NCI-H1436 (cell line): ENCODE results near the gene ABCF2.

ENCODE experiments used
- DNase-seq: peaks from one replicate; lab custom pipeline; 2025; lab: John Stamatoyannopoulos, UW

ABCF2 gene

DNA sequence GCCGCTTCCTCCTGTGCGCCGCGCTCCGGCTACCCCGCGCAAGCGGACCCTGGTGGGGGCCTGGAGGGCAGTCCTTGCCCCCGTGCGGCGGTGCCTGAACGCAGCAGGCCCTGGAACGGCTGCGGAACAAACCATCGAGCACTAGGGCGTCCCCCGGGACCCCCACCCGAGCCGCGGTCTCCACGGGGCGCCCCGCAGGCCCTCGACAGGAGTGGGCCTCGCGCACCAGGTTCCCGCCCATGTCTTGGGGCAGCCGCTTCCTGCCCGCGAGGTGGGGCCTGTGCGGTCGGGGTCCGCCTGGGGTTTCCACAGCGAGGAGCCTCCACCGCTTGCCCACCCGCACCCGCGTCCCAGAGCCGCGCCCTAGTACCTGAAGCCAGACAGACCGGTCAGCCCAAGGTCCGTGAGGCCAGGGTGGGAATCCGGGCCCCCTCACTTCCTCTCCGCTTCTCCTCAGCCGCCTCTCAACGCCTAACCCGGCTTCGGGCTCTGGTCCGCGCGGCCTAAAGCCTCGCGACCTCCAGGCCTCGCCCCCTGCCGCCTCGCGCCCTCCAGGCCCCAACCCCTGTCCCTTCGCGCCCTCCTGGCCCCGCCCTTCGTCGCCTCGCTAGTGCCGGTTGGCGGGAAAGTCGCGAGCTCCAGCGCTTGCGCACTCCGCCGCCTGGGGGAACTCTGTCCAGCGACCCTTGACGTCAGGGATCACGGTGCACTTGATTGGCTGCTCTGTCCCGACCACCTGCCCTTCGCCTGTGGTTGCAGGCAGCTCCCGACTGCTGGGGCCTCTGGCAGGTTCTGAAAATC is 52.6 kb downstream of the ABCF2 start:
- no peak for DNase-seq

DNA sequence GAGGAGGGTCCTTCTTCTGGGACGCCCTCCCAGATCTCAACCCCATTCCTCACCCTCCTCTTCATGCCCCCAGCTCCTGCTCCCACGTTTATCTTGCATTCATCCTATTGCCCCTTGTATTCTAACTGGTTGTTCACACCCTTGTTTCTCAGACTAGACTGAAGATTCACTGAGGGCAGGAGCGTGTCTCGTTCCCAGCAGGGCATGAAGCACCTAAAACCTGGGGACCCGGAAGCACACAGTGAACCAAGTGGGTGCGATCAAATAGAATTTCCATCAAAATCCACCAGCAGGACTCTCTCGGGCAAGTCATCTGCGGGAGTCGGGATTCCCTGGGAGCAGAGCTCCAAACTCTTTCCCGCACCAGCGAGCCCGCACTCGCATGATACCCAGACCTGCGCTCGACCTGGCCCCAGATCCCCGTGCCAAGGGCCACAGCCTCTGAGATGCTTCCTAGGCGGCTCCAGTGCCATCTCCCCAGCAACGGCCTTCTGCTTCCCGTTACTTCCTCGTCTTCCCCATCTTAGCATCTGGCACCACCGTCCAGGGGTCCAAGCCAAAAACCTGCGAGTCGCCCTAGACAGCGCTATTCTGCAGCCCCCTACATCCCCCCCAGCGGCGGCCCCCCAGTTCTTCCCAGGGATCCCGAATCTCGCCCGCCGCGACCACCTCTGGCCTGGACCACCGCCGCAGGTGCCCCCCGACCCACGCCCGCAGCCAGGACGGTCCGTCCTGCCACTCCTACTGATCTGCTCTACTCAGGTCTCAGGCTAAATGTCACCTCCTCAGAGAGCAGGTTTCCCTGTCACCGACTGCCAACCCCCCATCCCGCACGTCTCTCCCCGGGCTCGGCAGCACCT is 53.4 kb downstream of the ABCF2 start:
- no peak for DNase-seq

DNA sequence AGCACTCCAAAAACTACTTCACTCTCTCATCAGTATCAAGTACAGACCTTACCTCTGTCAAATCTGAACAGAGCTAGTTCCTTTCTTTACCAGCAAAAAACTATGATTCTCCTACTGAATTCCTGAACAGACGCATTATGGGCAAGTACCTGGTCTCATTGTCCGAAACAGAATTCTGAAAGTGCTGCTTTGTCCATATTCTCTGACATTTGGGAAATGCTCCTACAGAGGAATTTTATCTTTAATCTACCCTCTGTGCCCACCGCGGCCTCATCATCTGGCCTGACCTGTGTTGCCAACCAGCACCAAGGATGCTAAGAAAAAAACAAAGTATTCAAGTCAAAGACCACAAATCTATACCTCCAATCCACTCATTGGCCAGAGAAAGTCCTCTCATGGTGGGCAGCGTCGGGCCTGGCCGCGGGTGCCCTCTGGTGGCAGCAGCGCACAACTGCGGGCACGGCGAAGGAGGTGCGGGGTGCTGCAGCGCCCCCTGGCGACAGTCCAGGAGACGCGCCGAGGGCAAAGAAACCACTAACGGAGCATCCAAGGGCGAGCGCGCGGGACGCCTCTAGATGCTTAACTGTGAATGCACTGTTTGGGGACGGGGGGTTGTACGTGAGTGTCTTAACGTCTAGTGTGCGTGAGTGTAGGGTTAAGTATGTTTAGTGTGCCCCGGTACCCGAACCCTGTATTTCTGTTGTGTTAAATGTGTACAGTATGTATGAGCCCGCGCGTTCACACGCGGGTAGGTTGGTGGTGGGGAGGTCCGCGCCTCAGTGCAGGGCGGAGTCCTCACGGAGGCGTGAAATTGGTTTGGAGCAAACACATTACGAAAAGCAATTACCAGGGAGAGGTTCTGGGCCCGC is 54.5 kb downstream of the ABCF2 start:
- DNase-seq: peak; percentile 56

DNA sequence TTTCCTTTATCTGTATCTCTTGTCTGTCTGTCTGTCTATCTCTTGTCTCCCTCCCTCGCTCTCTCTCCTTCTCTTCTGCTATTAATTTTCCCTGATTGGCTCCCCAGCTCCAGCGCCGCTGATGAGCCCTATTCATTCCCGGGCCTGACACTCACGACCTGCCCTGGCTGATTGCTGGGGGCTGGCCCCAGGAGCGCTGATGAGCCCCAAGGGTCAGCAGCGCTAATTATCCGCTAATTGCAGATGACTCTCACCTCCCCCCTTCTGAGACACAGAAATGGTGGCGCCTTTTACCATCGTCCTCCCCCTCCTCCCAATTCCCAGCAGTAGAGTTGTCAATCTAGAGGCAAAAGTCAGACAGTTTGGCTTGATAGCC is 58.2 kb downstream of the ABCF2 start:
- DNase-seq: no peak

DNA sequence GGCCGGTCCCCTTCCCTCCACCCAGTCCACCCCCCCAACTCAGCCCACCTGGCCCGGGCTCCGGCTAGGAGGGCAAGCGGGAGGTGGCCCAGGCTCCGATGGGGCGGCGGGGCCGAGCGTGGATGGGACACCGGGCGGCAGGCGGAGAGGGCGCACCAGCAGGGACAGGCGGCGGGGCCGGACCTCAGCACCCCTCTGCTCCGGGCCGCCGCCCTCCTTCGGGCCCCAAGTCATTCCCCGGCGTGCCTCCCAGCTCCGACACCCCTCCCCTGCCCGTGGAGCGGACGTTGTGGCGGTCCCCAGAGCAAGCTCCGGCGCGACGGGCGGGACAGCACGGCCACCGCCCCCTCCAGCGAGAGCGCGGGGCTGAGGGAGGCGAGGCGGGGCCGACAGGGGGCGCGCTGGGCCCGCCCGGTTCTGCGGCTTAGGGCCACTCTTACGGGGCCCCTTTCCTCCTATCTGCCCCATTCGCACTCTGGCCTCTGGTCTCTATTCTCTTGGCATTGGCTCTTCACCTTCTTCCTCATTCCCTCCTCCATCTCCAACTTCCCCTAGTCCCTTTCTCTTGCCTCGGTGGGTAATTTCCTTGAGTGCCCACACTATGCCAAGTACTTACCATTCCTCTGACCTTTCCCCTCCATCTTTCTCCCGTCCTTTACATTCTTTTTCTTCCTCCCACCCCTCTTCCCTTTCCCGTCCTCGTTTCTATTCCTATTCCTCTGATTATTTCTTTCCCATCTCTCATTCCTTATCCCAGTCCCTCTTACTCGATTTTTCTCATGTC is 58.8 kb downstream of the ABCF2 start:
- no peak for DNase-seq

DNA sequence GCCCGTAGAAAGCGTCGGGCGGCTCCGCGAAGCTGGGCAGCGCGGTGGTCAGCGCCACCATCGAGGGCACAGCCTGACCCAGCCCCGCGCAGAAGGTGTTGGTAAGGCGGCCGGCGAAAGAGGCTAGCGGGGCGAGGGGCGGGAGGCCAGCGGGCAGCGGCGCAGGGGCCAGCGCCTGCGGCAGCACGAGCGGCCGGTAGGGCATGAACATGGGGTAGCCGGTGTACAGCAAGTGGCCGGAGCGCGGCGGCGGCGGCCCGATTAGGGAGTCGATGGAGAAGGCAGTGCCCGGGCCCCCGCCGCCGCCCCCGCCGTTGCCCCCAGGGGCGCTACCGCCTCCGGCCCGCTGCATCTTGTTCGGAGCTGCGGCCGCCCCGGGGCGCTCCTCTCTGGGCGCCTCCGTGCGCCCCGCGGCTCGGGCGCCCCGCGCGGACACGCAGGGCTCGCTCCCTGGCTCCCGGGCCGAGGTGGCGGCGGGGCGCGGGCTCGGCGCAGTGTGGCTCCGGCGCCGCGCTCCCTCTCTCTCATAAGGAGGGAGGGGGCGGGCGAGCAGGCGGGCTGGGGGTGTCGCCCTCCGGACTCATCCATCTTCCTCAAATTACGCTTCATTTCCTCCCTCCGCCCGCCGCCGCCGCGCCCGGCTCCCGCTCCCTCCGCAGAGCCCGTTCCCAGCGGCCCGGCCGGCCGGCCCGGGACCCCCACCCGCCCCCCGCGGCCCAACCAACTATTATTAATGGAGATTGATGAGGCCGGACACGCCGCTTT is 59.6 kb downstream of the ABCF2 start, which contains the start of gene GBX1:
GBX1 (minus strand) TSS at position 498 of the 765 bp plus-strand sequence; CDS start at position 352, 146 bp downstream.
- no peak for DNase-seq

DNA sequence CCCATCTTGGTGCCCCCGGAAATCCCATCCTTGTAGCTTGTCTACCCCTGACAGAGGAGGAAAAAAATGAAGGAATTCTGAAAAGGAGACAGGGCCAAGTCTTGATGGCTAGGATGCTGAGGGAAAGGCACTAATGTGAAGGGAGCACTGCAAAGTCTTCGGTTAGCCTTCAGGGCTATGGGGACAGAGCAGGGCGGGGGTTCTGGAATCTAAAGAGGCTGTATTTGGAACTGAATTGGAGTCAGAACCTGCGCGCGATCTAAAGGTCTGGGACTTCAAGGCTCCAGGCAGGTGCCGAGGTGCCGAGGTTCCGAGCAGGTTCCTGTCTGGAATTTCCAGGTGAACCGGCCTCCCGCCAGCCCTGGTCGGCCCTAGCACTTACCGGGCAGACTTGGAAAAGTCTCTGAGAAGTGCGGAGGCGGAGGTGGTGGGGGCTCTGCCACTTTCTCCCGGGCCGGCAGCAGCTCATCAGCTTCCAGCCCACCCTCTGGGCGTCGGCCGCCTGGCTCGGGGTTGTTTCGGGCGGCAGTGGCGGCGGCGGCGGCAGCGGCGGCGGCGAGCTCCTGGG is 60.3 kb downstream of the ABCF2 start:
- DNase-seq: no peak
